HG02840 (cell line): ENCODE data around the gene NFKBIE.

Experiments
- ATAC-seq: cut with Tn5 transposase; IDR thresholded peaks from one replicate; pipeline ENCODE4 v1.9.1; 2021; ENCODE audit warnings: mild to moderate bottlenecking, moderate library complexity, moderate number of reproducible peaks; ENCODE audit not compliant: unreplicated experiment, low FRiP score

Gene NFKBIE

GRCh38 chr6:44298055-44298803, 32.9 kb upstream of the NFKBIE start:
- ATAC-seq = no peak

GRCh38 chr6:44297063-44298038, 32.0 kb upstream of the NFKBIE start:
- ATAC-seq = no peak

DNA sequence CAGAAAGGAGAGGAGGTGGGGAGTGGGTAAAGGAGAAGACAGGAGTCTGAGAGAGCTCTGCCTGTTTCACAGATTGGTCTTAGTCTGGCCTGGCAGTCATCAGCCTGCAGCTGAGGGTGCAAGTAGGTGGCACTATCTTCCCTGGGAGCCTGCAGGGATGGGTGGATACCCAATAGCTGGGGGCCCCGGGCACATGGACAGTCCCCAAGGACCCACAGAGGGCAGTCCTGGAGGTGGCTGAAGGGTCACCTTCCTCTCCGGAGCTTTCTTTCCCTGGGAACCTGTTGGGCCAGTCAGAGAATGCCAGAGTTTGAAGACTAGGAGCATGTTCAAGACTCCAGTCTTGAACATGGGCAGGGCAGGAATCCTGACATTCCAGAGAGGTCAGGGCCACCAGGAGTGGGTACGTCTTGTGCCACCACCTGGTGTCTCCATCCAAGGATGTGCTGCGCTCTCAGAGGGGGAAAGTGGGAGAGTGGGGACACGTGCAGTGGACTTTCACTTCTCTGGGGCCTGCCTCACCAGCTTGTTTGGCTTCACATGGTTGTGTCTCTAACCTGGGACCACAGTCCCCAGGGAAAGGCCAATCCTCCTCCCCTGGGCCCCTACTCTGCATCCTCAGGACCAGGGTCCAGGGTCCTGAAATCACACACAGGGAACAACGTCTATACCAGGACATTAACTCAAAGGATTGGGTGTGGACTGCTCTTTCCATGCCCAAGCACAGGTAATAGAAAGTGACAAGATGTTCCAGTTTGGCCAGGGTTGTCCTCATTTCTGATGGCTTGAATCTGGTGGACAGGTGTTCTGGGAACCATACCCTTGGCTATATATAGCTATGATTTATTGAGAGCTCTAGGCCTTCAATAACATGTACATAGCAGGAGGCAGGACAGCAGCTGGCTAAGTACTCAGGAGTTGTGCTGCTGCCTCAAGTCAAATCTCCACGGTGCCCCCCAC, 29.8 kb upstream of the NFKBIE start:
- no peak for ATAC-seq

DNA sequence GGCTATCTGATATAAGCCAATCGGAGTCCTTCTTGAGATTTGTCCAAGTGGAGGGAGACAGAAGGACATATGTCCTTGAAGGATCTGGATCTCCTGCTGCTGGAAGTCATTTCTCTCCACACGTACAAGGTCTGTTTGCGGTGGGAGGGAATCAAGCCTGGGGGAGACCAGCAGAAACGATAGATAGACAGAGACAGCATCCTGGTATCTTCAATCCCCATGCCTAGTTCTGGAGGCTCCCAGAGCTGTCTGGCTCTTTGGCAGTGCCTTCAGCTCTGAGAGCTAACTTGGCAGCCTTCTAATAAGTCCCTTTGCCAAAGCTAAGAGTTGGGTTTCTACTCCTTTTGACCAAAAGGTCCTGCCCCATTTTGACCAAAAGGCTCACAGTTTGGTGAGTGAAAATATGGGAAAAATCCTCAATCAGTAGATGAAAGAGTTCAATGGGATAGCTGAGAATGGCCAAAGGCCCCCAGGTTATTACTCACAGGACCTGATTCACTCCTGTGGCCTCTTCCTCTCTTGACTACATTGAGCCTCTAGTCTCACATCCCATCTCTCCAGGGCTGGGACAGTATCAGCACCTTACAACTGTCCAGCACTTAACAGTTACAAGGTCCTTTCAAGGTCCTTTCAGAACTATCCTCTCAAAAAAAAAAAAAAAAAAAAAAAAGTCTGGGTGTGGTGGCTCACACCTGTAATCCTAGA, 27.5 kb upstream of the NFKBIE start:
- no peak for ATAC-seq

GRCh38 chr6:44291841-44292240, 26.5 kb upstream of the NFKBIE start:
- ATAC-seq = no peak

DNA sequence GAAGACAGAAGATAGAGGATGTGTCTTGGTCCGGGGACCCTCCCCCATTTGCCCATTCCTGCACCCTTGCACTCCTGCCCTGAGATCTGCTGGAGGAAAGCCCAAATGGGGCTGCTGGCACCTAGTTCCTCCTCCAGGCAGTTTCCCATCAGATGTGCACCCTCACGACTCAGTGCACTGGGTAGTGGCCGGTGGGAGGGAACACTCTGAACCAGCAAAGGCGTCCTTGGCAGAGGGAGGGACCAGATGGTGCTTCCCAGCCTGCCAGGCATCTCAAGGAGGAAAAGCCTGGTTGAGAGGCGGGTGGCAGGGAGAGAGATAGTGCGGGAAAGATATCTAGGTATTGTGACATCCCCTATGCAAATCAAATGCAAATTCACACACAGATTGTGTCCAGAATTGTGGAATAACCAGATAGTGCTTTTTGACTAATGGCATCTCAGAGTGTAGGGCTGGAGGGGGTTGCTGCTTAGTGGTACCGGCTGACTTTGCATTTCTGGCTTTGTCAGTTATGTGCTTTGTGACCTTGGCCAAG, 24.4 kb upstream of the NFKBIE start:
- no peak for ATAC-seq

GRCh38 chr6:44286747-44287146, 21.4 kb upstream of the NFKBIE start:
- no peak for ATAC-seq

- ATAC-seq = no peak
Measured at GRCh38 chr6:44286285-44286565, 20.9 kb upstream of the NFKBIE start.

DNA sequence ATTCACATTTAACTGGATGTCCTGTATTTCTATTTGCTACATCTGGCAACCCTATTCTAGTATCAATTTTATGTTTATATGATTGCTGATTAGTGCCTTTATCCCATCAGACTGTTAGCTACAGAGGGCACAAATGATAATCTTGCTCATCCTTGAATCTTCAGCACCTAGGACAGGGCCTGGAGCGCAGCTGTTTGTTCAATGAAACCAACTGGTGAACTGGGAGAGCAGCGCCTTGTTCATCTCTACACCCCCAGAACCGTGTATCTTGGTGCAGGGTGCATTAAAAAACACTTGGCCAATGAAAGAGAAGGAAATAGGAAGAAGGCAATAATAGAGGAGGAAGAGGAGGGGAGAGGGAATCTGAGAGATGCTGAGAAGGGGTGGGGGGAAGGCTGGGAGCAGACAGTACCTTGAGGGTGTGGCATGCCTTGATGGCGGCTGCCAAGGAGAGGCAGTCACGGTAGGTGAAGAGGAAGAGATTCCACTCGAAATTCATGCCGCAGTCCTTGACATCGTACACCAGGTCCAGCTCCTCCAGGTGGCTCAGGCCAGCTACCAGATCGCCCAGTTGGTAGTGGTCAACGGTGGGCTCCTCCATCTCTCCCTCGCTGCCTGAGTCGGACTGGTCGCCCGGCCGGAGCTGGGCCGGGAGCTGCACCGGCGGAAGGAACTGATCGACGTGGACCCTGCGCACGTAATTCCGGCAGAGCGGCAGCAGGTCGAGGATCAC, 20.4 kb upstream of the NFKBIE start:
- ATAC-seq = no peak

- no peak for ATAC-seq
Measured at GRCh38 chr6:44284867-44285266, 19.5 kb upstream of the NFKBIE start.

GRCh38 chr6:44284121-44284520, 18.8 kb upstream of the NFKBIE start:
- no peak for ATAC-seq

GRCh38 chr6:44278774-44279697, 13.7 kb upstream of the NFKBIE start:
- no peak for ATAC-seq

- no peak for ATAC-seq
Measured at GRCh38 chr6:44278315-44278714, 13.0 kb upstream of the NFKBIE start.

DNA sequence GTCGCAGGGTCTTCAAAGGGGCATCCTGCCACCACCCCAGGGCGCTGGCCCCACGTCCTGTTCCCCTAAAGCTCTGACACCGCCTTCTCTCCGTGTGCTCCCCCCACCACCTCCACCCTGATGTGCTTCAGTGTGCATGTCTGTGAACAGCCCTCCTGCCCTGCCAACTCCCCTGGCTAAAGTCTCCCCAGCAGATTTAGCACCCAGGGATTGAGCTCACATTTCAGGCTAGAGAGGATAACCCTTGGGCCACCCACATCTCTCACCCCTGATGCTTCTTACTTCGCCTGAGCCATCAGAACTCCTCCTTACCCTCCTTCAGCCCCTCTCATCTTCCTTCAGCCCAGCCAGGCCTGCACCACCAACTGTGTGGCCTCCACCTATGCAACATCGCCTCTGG, 12.4 kb upstream of the NFKBIE start:
- no peak for ATAC-seq

DNA sequence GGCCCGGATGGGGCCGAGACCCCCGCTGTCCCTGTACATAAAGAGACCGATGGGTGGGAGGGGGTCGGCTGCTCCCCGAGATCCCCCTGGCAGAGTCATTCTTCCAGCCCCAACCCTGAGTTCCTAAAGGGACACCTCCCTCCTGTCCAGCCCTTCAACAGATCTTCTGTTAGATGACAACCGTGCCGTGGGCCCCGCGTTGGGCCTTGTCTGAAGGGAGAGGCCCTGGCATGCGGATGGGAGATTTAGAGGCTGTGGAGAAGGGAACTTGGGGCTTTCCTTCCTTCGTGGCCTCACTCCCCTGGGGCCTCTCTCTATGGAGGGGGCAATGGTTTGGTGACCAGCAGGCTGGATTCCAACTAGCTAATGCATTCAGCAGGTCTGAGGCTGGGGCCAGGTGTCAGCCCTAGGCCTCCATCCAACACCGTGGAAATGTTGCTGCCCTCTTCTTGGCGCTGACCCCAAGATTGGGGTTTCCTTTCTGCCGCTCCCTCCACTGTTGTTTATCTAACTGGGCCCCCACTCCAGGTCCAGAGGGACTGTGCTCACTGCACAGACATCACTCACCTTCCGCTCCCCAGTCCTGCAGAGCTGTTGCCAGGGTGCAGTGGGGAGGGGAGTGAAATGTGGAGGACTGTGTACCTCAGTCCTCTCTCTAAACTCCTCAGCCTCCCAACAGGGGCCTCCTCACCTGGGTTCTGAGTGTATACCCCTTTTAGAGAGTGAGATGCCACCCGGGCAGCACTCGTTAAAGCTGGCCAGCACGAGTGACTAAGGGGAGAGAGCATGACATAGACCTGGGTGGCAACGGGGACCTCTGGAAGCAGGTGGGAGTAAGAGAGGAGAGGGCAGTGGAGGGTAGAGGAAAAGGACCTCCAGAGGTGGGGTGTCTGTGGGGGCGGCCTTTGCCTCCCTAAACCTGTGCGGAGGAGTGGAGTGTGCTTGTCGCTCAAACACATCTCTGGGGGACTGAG, 11.6 kb upstream of the NFKBIE start:
- ATAC-seq = no peak

GRCh38 chr6:44275749-44276648, 10.6 kb upstream of the NFKBIE start:
- no peak for ATAC-seq
